ENCODE data around the gene NCOR1.
"Not testable (repeated sequence)": the region's sequence is repeated elsewhere in the genome, so short reads cannot be mapped to it uniquely, and the experiment has no call there.

NCOR1 gene

DNA sequence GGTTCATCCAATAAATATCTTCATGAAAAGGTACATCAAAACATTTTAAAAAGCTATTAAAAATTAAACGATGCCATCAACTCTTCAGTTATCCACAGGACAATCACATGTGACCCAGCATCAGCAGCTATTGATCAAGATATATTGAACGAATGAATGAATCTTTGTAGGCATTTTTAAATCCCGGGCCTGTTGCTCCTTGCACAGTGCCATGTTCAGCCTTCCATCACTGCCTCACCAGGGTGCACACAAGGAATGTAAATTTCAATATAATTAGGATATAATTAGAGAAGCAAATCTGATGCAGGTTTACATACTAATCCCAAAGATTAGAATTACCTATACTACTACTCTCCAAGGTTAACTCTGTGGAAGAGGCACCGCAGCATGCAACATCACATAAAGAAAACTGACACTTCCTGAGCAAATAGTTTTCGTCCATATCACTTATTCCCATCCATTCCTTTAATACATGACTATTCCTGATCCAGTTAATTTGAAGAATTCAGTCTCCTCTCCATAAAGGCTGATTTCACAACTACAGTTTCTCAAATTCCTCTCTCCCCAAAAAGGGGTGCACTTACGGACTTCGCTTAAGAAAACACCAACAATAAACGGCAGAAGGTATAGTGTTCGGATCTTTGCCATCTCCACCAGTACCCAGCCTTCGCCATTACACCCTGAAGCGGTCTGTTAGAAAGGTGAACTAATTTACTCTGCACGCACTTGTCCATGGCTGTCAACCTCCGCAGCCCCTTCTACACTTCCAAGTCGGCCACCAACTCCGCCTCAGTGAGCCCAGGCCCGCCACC lies 938 bp downstream of the NCOR1 start:
- Histone ChIP-seq H3K27me3 (ENCODE audit: control insufficient read depth, insufficient read depth, low read length) (no peaks in the 10 kb centered on the region), H3K9ac (ENCODE audit: low read length) (peak overlapping the region; percentile 90), H3K27ac (ENCODE audit: low read length) (peak overlapping the region; percentile 47), H3K4me3 (ENCODE audit: low read length) (peak overlapping the region; percentile 83), H3K36me3 (ENCODE audit: control insufficient read depth, low read depth, low read length) (no peaks in the 10 kb centered on the region), H3K9me3 (ENCODE audit: control insufficient read depth, low read depth, low read length) (no peaks in the 10 kb centered on the region), H3K4me1 (ENCODE audit: control insufficient read depth, low read depth, low read length) (peaks cover 8% of the 10 kb centered on the region)

DNA sequence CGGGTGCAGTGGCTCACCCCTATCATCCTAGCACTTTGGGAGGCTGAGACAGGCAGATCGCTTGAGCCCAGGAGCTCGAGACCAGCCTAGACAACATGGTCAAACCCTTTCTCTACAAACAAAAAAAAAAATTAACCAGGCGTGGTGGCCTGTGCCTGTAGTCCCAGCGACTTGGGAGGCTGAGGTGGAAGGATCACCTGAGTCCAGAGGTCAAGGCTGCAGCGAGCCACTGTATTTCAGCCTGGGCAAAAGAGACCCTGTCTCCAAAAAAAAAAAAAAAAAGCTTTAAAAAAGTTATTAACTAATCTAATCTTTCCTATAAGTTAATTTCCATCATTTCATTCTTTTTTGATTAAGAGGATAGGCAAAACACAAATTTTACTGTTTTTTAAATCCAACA lies 2.5 kb downstream of the NCOR1 start:
- no peaks in the 10 kb centered on the region for H3K36me3 ChIP-seq (ENCODE audit: control insufficient read depth, low read depth, low read length)
- no peak overlapping the region for H3K9ac ChIP-seq (ENCODE audit: low read length)
- H3K9me3 ChIP-seq (ENCODE audit: control insufficient read depth, low read depth, low read length), result no peaks in the 10 kb centered on the region
- H3K27ac ChIP-seq (ENCODE audit: low read length), result no peak overlapping the region
- no peaks in the 10 kb centered on the region for H3K27me3 ChIP-seq (ENCODE audit: control insufficient read depth, insufficient read depth, low read length)
- H3K4me3 ChIP-seq (ENCODE audit: low read length), result no peak overlapping the region
- peaks cover 8% of the 10 kb centered on the region for H3K4me1 ChIP-seq (ENCODE audit: control insufficient read depth, low read depth, low read length)

DNA sequence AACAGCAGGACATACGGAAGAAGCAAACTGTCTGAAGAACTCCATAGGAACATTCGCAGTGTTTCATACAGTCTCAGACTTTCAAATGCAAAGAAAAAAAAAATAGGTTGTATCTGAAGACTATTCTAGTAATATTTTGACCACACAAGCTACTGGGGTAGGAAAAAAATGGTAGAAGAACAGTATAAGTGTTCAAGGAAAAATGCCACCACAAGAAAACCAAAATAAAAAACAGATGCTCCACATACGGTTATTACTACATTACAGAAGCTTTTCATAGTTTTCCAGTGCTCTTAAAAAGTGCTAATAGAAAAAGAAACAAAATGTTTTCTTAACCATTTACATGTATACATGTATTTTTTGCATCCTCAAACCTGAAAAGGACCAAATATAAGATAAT lies 3.7 kb downstream of the NCOR1 start:
- Histone ChIP-seq H3K27ac (ENCODE audit: low read length) (no peak overlapping the region), H3K4me3 (ENCODE audit: low read length) (no peak overlapping the region), H3K36me3 (ENCODE audit: control insufficient read depth, low read depth, low read length) (no peaks in the 10 kb centered on the region), H3K9ac (ENCODE audit: low read length) (no peak overlapping the region), H3K9me3 (ENCODE audit: control insufficient read depth, low read depth, low read length) (no peaks in the 10 kb centered on the region), H3K4me1 (ENCODE audit: control insufficient read depth, low read depth, low read length) (peaks cover 5% of the 10 kb centered on the region), H3K27me3 (ENCODE audit: control insufficient read depth, insufficient read depth, low read length) (no peaks in the 10 kb centered on the region)

DNA sequence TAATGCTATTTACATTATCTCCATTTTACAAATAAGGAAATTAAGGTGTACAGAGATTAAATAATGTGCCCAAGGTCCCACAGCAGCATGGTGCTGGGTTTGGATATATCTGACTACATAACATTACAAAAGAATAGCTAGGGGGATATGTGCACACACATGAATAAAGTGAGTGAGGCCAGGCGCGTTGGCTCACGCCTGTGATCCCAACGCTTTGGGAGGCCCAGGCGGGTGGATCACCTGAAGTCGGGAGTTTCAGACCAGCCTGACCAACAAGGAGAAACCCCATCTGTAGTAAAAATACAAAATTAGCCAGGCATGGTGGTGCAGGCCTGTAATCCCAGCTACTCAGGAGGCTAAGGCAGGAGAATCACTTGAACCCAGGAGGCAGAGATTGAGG lies 10.6 kb downstream of the NCOR1 start:
- not testable (repeated sequence) for H3K27me3 ChIP-seq (ENCODE audit: control insufficient read depth, insufficient read depth, low read length); H3K4me1 ChIP-seq (ENCODE audit: control insufficient read depth, low read depth, low read length); H3K27ac ChIP-seq (ENCODE audit: low read length); H3K9me3 ChIP-seq (ENCODE audit: control insufficient read depth, low read depth, low read length); H3K9ac ChIP-seq (ENCODE audit: low read length); H3K4me3 ChIP-seq (ENCODE audit: low read length); H3K36me3 ChIP-seq (ENCODE audit: control insufficient read depth, low read depth, low read length)

DNA sequence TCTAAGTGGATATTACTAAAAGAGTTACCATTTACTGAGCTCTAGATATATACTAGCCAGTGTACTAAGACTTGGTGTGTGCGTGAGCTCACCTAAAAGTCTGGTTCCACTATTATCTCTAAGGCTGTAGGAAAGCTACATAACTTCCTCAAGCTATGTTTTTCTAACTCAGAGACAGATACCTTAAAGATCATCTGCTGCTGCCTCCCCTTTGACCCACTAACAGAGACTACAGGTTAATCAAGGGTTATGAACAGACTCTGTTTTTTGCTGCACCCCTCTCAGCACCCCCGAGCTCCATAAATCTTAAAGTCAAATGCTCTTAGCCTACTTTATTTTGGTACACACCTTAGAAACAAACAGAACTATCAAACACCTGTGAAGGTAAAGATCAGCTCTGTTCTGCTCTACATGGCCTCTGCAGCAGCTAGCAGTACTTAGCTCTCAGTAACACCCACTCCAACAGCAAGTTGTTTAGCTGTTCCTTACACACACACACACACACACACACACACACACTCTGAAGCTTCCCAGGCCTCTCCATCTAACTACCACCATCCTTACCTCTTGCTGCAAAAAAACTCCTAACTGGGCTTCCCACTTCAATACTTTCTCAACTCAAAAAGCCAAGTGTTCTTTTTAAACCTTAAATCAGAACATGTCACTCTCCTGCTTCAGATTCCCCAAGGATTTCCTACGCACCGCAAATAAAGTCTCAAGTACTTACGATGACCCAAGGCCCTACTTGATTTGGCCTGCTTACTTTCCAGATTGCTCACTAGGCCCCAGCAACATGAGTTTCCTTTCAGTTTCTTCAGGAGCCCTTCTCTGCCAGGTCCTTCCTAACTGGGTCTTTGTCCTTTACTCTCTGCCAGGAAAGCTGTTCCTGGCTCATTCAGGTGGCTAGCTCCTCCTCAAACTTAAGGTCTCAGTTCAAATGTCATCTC lies 12.5 kb downstream of the NCOR1 start:
- H3K9ac ChIP-seq (ENCODE audit: low read length); H3K9me3 ChIP-seq (ENCODE audit: control insufficient read depth, low read depth, low read length); H3K27ac ChIP-seq (ENCODE audit: low read length); H3K36me3 ChIP-seq (ENCODE audit: control insufficient read depth, low read depth, low read length); H3K27me3 ChIP-seq (ENCODE audit: control insufficient read depth, insufficient read depth, low read length); H3K4me3 ChIP-seq (ENCODE audit: low read length): not testable (repeated sequence)
- peaks cover 11% of the 10 kb centered on the region for H3K4me1 ChIP-seq (ENCODE audit: control insufficient read depth, low read depth, low read length)

DNA sequence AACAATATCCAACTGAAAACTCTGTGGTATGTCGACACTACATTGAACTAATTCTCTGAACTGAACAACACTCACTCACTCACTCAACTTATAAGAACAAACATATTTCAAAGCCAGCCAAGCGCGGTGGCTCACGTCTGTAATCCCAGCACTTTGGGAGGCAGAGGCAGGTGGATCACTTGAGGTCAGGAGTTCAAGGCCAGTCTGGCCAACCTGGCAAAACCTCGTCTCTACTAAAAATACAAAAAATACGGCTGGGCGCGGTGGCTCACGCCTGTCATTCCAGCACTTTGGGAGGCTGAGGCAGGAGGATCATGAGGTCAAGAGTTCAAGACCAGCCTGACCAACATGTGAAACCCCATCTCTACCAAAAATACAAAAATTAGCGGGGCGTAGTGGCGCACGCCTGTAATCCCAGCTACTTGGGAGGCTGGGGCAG lies 13.6 kb downstream of the NCOR1 start:
- not testable (repeated sequence) for H3K9me3 ChIP-seq (ENCODE audit: control insufficient read depth, low read depth, low read length); H3K4me3 ChIP-seq (ENCODE audit: low read length); H3K27ac ChIP-seq (ENCODE audit: low read length); H3K9ac ChIP-seq (ENCODE audit: low read length); H3K36me3 ChIP-seq (ENCODE audit: control insufficient read depth, low read depth, low read length); H3K27me3 ChIP-seq (ENCODE audit: control insufficient read depth, insufficient read depth, low read length)
- peaks cover 11% of the 10 kb centered on the region for H3K4me1 ChIP-seq (ENCODE audit: control insufficient read depth, low read depth, low read length)

DNA sequence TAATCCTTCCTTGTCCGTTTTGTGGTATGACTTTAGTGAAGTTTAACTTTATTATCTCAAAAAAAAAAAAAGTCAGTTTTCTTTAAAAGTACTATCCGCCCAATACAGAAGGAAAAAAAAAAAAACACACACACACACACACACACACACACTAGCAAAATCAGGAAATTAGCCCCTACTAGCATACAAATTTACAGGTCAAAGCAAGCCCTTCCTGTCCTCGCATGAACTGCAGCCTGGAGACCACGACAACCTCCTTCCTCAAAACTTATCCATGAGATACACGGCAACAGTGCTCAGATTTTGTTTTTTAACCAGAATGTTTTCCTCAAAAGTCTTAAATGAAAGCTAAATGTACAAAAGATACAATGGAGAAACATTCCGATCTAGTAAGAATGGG lies 16.2 kb downstream of the NCOR1 start:
- H3K27me3 ChIP-seq (ENCODE audit: control insufficient read depth, insufficient read depth, low read length), result no peaks in the 10 kb centered on the region
- peak overlapping the region; percentile 51 for H3K4me3 ChIP-seq (ENCODE audit: low read length)
- H3K27ac ChIP-seq (ENCODE audit: low read length), result no peak overlapping the region
- peaks cover 11% of the 10 kb centered on the region for H3K4me1 ChIP-seq (ENCODE audit: control insufficient read depth, low read depth, low read length)
- no peaks in the 10 kb centered on the region for H3K36me3 ChIP-seq (ENCODE audit: control insufficient read depth, low read depth, low read length)
- peak overlapping the region; percentile 12 for H3K9ac ChIP-seq (ENCODE audit: low read length)
- H3K9me3 ChIP-seq (ENCODE audit: control insufficient read depth, low read depth, low read length), result no peaks in the 10 kb centered on the region

DNA sequence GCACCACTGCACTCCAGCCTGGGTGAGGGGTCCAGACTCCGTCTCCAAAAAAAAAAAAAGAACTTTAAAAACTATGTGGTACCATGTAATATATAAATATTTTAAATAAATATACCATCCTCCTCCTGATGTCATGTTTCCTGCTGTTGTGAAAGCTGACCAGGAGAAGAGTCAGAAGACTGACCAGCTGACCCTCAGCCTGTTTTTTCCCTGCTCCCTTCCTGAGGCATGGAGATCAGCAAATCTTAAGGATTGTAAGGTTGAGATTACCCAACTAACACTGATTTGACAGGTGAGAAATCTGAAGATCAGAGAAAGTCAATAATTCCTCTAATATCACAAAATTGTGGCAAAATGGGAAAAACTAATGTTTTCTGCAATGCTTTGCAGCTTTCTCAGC lies 18.1 kb downstream of the NCOR1 start:
- H3K9ac ChIP-seq (ENCODE audit: low read length), result no peak overlapping the region
- H3K9me3 ChIP-seq (ENCODE audit: control insufficient read depth, low read depth, low read length), result no peaks in the 10 kb centered on the region
- no peaks in the 10 kb centered on the region for H3K27me3 ChIP-seq (ENCODE audit: control insufficient read depth, insufficient read depth, low read length)
- peaks cover 7% of the 10 kb centered on the region for H3K36me3 ChIP-seq (ENCODE audit: control insufficient read depth, low read depth, low read length)
- H3K4me3 ChIP-seq (ENCODE audit: low read length), result no peak overlapping the region
- H3K27ac ChIP-seq (ENCODE audit: low read length), result no peak overlapping the region
- H3K4me1 ChIP-seq (ENCODE audit: control insufficient read depth, low read depth, low read length), result peaks cover 11% of the 10 kb centered on the region

DNA sequence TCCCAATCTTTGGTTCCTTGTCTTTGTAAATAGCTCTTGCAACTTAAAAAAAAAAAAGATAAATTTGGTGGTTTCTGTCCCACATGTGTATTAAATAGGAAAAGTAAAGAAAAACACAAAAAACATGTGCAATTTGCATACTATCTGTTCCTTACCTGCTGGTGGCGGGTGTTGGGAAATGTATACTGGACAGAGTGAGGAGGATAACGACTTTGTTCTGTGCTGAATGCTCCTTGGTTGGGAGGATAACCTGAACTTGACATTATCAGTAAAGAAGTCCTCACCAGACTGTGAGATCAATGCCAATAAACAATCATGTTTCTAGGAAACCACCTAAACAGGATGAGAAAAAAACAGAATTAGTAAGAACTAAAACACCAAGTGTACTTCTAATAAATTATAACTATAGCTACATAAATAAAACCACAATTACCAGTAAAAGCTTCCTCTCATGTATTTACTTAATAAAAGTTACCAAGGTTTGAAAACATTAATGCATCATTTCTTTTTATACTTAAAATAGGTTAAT lies 21.0 kb downstream of the NCOR1 start:
- H3K4me1 ChIP-seq (ENCODE audit: control insufficient read depth, low read depth, low read length); H3K27ac ChIP-seq (ENCODE audit: low read length); H3K9me3 ChIP-seq (ENCODE audit: control insufficient read depth, low read depth, low read length); H3K9ac ChIP-seq (ENCODE audit: low read length); H3K4me3 ChIP-seq (ENCODE audit: low read length); H3K27me3 ChIP-seq (ENCODE audit: control insufficient read depth, insufficient read depth, low read length): not testable (repeated sequence)
- H3K36me3 ChIP-seq (ENCODE audit: control insufficient read depth, low read depth, low read length), result peaks cover 11% of the 10 kb centered on the region

DNA sequence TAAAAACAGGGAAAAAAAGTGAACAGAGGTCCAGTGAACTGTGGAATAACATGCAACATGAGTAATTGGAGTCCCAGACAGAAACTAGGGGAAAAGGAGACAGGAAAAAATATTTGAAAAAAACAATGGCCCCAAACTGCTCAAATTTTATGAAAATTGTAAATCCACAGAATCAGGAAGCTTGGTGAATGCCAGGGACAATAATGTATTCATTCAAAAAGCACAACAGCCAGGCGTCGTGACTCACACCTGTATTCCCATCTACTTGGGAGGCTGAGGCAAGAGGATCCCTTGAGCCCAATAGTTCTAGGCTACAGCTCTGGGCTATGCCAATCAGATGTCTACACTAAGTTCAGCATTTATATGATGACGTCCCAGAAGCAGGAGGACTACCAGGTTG lies 23.7 kb downstream of the NCOR1 start:
- Histone ChIP-seq H3K4me1 (ENCODE audit: control insufficient read depth, low read depth, low read length) (no peaks in the 10 kb centered on the region), H3K27ac (ENCODE audit: low read length) (no peak overlapping the region), H3K9me3 (ENCODE audit: control insufficient read depth, low read depth, low read length) (no peaks in the 10 kb centered on the region), H3K9ac (ENCODE audit: low read length) (no peak overlapping the region), H3K27me3 (ENCODE audit: control insufficient read depth, insufficient read depth, low read length) (no peaks in the 10 kb centered on the region), H3K36me3 (ENCODE audit: control insufficient read depth, low read depth, low read length) (peaks cover 11% of the 10 kb centered on the region), H3K4me3 (ENCODE audit: low read length) (no peak overlapping the region)

DNA sequence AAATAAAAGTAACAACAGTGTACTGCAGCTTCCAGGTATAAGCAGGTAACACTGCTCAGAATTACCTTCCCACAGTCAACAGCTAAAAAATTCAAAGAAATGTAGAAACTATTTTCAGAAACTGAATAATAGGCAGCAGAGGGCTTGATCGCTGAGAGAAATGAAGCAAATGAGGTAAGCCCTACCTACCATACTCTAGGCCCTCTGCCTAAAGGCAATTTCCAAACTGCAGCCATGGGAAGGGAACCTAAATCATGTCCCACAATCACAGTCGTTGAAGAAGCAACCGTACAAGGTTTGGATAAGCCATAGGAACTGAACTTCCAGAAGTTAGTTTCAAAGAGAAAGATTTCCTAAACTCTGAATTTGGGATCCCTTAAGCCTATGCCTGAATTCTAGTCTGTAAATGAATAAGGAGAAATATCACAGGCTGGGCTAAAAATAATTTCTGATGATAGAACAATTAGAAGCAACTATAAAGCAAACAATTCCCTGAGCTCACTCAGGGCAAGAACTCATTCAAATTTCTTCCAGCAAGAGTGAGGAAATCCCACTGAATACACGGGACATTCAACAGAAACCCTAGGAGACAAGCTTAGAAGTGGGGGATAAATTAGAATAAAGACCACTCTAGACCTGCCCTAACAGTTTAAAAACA lies 24.5 kb downstream of the NCOR1 start:
- Histone ChIP-seq H3K4me3 (ENCODE audit: low read length) (no peak overlapping the region), H3K4me1 (ENCODE audit: control insufficient read depth, low read depth, low read length) (no peaks in the 10 kb centered on the region), H3K9me3 (ENCODE audit: control insufficient read depth, low read depth, low read length) (no peaks in the 10 kb centered on the region), H3K27me3 (ENCODE audit: control insufficient read depth, insufficient read depth, low read length) (no peaks in the 10 kb centered on the region), H3K36me3 (ENCODE audit: control insufficient read depth, low read depth, low read length) (peaks cover 16% of the 10 kb centered on the region), H3K9ac (ENCODE audit: low read length) (no peak overlapping the region), H3K27ac (ENCODE audit: low read length) (no peak overlapping the region)

Measured in iPS-18a (cell line).